ENCODE results near the gene DIAPH3. TPM values are rescaled to one million over a fixed set of nuclear protein-coding genes. Genes with fewer than 3 reads are reported as not detected.

The DIAPH3 gene
- total RNA-seq, 4 donors from 2014 or later: 0.31 to 2.0 (median 1.1) TPM

GRCh38 chr13:59681636-59682311 lies 482.0 kb downstream of the DIAPH3 start:
- ATAC-seq (ENCODE audit: low FRiP score): no peak
- no peak for TF ChIP-seq CTCF (IDR thresholded peaks at IDR 0.05)
- DNase-seq (ENCODE audit: low spot score): no peak

GRCh38 chr13:59680429-59681024 lies 483.2 kb downstream of the DIAPH3 start:
- DNase-seq (ENCODE audit: low spot score) (no peak), ATAC-seq (ENCODE audit: low FRiP score) (no peak)
- TF ChIP-seq CTCF (IDR thresholded peaks at IDR 0.05): no peak

- TF ChIP-seq CTCF (IDR thresholded peaks at IDR 0.05): no peak
- ATAC-seq (ENCODE audit: low FRiP score) (no peak), DNase-seq (ENCODE audit: low spot score) (no peak)
These were observed 484.5 kb downstream of the DIAPH3 start for GRCh38 chr13:59679254-59679653.

GRCh38 chr13:59677966-59678814 lies 485.5 kb downstream of the DIAPH3 start:
- DNase-seq (ENCODE audit: low spot score): no peak
- peak; percentile 77 for ATAC-seq (ENCODE audit: low FRiP score)
- TF ChIP-seq CTCF (IDR thresholded peaks at IDR 0.05): no peak

GRCh38 chr13:59677430-59677829 lies 486.3 kb downstream of the DIAPH3 start:
- ATAC-seq (ENCODE audit: low FRiP score) (no peak), DNase-seq (ENCODE audit: low spot score) (no peak)
- no peak for TF ChIP-seq CTCF (IDR thresholded peaks at IDR 0.05)

GRCh38 chr13:59674616-59675015 lies 489.1 kb downstream of the DIAPH3 start:
- no peak for ATAC-seq (ENCODE audit: low FRiP score)
- no peak for TF ChIP-seq CTCF (IDR thresholded peaks at IDR 0.05)
- DNase-seq (ENCODE audit: low spot score): no peak

All from omental fat pad (tissue), 4 donors.